ENCODE measurements around the gene GPC6.
"Not testable (repeated sequence)": the region's sequence is repeated elsewhere in the genome, so short reads cannot be mapped to it uniquely, and the experiment has no call there.

The GPC6 gene

DNA sequence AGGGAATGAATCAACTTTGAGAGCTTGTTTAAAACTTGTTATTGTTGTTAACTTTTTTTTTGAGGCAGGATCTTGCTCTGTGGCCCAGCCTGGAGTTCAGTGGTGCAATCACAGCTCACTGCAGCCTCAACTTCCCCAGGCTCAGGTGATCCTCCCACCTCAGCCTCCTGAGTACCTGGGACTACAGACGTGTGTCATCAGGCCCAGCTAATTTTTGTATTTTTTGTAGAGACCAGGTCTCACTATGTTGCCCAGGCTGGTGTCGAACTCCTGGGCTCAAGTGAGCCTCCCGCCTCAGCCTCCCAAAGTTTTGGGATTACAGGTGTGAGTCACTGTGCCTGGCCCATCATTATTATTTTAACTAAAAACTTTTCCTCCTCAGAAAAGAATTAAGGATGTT is 1117.1 kb downstream of the GPC6 start:
- not testable (repeated sequence) for DNase-seq

DNA sequence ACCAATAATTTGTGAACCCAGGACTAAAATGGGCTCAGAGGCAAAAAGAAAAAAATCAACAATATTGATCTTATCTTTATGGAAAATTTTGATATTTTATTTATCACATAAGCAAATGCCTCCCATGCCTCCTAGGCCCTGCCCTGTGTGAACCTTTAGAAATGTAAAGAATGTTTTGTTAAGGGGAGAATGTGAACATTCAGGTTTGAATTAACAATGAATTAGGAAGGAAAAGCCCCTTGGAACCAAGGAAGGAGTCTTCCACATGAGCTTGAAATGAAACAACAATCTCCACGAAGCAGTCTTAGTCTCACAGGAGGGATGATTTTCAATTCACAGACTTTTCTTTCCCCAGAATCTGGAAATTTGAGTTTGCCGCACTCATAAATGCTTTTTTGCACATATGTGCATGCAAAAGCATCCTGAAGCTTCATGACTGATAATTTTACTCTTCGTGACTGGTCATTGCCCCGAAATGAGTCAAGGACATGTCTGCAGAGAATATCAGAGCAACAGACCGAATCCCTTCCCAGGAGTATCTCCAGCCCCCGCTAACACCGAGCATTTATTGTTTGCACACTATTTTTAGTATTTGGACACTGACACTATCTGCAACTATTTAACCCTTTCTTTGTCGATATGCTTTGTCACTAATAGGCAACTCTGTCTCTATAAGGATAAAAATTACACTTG is 1117.7 kb downstream of the GPC6 start:
- no peak for DNase-seq

DNA sequence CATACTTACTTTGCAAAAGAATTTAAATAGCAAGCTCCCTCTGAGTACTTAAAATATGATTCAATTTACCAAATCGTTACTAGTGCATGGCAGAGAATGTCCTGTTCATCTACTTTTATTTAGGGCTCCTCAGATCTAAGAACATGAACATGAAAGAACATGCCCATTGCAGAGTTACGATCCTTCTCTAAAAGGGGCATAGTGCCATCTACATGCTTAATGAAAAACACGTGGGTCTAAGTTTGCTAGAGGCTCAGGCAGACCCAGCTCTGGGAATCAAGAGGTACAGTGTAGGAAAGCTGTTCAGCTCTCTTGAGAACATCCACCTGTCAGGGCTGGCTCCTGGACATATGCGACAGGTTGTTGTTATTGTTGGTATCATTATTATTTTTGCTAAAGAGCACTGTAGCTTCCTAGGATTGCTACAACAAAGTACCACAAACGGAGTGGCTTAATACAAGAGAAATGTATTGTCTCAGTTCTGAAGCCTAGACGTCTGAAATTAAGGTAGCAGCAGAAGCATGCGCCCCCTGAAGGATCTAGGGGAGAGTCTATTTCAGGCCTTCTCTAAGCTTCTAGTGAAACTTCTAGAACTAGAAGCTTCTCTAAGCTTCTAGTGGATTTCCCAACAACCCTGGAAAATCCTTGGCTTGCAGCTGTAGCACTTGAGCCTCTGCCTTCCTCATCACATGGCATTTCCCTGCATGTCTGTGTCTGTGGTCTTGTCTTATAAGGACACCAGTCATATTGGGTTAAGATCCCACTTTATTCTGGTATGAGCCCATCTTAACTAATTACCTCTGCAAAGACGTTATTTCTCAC is 1119.0 kb downstream of the GPC6 start:
- DNase-seq: no peak

DNA sequence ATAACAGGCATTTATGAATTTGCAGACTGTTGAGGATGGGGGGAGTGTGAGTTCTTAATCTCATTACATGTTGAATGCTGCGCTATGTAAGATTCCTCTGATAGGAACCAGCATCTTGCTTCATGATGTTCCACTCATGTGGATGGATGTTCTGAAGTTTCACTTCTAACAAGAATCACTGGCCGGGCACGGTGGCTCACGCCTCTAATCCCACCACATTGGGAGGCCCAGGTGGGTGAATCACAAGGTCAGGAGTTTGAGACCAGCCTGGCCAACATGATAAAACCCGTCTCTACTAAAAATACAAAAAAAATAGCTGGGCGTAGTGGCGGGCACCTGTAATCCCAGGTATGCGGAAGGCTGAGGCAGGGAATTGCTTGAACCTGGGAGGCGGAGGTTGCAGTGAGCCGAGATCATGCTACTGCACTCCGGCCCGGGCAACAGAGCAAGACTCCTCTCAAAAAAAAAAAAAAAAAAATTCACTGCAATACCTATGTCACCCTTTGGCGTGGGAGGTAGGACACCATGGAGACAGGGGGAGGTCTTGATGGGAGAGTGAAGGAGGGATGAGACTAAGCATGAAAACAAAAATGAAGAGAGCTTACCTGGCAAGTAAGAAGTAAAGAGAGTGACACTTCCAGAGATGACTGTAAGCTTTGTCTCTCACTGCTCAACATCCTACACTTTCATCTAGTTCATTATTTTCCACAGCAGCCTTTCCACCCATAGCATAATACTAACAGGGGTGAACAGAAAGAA is 1119.8 kb downstream of the GPC6 start:
- no peak for DNase-seq

DNA sequence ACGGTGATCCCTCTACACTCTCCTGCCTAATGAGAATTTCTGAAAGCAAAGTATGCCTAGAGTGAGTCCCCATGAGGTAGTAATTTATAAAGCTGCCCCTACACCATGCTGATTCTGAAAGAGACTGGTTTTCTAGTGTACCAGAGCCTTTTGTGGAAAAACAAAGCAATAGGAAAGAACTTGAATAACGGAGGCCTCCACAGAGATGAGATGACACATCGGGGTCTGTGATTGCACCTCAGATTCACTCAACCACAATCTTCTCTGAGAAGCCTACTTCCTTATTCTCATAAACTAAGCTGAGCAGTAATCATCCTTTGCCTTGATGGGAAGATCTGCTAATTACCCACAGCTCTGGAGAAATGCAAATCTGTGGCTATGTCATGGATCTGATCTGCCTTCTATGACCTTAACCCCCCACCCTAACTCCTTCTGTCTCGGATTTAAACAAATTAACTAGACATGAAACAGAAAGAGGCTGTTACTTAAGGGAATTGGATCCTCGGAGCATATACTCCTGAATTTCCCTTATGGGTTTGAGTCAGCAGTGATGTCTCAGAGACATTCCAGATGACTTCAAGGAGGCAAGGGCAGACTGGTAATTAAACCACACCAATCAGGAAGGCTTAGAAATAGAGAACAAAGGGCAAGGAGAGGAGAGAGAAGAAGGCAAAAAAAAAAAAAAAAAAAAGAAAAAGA is 1124.8 kb downstream of the GPC6 start:
- DNase-seq: no peak

DNA sequence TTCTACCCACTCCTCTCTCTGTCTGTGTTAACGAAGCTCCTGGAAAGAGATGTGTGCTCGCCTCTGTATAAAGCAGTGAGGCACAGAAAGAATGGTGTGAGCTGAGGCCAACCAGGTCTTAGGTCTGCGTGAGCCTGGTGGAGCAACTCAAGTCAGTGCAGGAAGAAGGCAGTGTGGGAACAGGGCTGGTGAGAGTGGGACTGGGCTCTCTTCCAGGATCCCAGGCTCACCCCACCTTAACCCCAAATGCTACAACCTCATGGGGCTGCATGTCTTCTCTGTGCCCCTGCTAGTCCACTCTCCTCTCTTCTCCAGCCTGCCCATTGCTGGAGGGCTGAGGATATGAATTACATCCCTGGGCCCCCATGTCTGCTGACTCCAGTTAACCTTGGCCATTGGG is 1125.5 kb downstream of the GPC6 start:
- no peak for DNase-seq

DNA sequence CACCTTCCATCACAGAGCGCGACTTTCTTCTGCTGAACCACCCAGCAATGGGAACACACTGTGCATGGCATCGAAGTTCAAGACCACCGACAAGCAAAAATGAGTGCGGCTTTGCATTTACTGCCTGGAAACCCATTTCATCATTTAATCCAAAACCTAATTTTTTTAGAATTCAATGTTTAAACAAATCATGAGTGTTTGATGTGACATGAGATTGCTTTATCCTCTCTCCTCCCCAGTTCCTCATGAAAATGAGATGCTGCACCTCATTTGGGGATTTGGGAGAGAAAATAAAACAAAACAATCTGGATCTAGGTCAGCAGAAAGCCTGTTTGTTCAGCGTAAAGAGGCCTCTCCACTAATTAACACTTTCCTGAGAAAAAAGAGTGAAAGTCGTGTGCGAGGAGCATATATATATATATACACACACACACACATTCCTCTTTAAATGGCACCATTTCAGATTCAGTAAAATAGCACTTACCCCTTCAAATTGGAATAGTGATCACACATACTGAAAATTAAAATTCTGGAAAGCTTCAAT is 1126.6 kb downstream of the GPC6 start:
- DNase-seq: no peak

DNA sequence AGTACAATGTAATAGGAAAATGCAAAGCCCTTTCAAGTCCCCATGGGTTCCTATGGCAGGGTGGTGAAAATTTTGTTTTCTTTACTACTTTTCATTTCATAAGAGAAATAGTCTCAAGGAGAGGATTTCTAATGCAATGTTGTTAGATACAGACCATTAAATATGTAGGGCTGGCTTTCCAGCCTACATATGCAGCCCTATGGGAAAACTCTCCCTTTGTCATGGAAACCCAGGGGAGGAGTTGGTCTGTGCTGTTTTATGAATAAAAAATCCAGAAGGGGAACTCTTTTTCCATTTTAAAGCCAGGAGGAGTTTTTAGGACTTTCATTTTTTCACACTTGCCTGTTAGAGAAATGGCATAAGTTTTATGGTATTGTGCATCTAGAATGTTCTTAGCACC is 1133.3 kb downstream of the GPC6 start:
- no peak for DNase-seq

DNA sequence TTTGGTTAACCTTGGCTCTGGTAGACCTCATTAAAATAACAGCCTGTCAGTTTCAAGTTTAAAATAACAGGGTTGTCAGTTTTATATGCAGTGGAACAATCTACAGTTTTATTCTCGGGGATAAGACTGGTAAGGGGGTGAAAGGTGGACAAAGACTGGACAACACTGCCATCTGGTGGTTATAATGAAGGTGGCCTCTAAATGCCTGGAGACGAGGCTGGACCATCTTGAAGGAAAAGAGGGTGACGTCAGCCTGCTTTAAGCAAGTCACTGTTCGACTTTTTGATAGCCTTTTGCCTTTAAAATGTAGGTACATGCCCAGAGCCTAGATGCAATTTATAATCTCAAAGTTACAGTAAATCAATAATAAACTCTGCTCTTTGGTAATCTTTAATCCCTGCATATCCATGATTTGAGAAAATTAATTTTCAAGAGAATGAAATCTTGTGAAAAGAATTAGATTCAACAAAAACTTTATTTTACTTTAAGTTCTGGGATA is 1135.9 kb downstream of the GPC6 start:
- peak; percentile 51 for DNase-seq

DNA sequence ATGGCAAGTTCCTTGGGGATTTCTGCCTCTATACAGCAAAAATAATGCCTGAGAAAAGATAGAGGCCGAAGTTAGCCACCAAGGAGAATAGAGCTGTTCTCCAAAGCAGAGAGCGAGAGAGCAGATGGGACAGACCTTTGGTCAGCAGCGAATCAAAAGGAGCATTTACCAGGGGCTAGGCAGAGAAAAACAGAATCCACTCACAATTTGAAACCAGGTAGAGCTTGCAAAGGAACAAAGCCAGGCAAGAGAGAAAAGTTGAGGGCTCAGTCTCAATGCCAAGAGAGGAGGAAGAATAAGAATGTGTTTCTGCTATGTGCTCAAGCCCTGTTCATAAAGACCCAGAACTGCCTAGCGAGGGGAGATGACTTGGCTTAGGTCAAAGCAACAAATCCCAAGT is 1140.1 kb downstream of the GPC6 start:
- DNase-seq: no peak

DNA sequence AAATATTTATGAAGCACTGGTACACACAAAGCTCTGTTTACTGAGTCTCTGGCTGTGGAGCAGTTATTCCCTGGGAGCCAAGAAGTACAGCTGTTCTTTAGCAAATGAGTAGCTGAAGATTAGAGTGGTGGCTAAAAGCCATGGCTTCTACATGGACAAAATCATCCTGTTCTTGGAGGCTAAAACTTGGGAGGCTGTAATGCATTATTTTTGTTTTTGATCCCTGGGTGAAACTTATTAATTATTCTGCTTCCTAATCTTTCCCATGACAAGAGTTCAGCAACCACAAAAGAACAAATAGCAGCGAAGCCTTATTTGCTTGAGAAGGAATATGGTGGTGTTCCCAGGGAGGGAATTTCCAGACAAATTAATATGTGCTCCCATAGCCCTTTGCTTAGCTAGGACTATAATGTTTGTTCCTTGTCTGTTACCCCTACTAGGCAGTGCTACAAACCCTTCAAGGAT is 1143.4 kb downstream of the GPC6 start:
- no peak for DNase-seq

DNA sequence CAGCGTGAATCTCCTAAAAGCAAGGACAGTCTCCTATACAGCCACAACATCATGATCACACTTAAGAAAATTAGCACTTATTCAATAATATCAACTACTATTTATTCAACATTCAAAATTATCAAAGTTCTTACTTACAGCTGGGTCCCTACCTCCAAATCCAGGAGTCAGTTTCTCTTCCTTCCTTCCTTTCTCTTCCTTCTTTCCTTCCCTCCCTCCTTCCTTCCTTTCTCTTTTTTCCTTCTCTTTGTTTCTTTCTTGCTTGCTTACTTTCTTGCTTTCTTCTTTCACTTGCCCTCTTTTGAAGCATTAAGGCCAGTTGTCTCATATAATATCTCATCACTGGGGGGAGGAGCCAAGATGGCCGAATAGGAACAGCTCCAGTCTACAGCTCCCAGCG is 1145.2 kb downstream of the GPC6 start:
- no peak for DNase-seq

DNA sequence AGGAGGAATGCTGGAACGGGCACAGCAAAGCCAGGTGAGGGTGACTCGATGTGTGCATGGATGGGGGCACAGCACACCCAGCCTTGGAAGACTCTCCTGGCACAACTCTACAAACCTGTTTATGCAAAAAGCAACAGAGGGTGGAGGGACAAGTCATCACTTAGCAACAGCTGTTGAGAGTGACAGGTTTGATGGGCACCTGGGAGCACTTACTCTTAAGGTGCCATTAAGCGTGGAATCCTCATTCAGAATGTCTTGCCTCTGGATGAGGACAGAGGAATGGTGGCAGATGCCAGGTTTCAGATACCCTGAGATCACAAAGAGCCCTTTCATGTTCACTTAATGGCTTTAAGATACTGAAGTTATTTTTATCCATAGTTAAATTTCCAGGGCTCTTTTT is 1155.9 kb downstream of the GPC6 start:
- no peak for DNase-seq

DNA sequence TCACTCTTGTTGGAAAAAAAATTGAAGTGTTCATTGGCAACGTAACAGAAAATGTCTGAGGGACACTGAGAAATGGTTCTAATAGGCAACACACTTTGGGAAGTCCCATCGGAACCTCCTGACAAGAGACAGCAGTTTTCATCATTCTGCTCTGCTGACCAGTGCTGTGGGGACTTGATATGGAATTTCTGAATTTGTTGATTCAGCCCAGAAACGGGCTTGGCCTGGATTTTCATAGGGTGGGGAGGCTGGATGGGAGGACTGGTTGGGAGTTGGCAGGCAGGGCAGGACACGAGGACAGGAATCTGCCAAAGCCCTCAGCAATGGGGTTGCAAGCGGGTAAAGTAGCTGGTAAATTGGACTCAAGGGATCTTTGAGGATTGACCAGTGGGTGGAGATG is 1156.4 kb downstream of the GPC6 start:
- DNase-seq: no peak

DNA sequence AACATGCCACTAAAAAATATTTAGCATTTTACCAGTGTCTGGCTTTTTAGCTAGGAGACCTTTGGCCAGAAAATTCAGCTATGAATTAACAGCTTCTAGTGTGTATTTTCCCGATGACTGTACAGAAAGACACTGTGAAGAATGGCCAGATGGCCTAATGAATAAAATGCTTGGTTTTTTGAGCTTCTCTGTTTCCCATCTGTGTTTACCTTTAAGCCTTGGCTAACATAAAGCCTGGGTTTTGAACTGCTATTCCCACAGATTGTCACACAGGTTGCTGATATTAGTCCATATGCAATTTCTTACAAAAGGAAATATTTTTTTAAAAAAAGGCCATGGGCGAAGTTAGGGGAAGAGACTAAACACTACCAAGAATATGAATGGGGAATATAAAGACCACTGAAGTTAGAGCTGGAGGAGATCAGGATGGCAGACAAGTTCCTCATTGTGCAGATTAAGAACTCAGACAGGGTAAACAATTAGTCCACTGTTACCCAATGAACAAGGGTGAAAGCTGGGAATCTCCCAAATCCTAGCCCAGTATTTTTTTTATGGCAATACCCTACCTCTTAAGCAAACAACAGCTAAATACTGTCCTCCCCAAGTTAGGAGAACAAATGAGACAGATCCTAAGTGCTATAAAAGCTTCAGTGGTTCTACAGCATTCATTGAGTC is 1157.8 kb downstream of the GPC6 start:
- DNase-seq: no peak

DNA sequence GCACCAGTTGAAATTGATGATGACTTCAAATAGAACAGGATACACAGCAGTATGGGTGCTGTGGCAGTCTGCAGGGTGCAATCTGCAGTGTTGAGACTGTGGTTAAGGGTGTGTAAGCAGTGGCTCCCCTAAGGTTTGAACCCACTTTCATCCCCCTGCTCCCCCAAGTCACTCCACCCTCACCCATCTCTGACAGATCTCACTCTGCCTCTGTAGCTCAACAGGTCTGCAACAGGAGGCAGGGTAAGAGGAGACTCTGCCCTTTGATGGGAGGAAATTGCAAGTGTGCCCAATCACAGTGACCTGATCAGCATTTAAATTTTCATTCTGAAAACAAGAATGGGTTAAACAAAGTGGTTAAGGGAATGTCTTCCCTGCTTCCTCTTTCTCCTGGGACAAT is 1160.4 kb downstream of the GPC6 start:
- no peak for DNase-seq

DNA sequence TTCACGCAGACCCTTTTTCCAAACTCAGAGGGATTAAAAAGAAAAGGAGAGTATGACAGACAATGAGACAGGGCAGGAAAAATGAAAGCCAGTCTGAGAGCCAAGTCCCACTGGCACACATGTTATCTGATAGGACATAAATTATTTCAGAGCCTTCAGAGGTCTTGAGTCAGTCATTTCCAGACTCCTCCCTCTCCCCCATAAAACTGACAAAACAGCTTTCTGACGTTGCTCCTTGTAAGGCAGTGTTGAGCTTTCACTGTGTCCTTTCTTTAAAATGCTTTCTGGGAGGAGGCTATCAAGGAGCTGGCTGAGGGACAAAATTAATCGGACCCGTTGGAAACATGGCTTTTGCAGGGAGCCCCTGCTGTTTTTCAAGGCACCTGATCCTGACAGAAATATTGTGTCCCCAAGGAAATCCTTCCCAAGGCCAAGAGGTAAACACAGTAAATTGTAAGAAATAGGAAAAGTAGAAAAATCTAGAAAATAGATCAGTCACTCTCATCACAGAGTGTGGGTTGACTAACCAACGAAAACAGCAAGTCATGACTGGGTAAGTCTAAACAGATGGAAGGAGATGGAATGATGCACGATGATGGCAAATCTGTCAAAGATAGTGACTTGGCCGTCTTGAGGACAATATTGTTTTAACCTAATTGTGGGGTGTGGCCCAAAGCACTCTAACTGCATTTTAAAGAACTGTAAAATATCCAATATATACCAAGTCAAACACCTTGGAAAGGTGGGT is 1163.2 kb downstream of the GPC6 start:
- no peak for DNase-seq

DNA sequence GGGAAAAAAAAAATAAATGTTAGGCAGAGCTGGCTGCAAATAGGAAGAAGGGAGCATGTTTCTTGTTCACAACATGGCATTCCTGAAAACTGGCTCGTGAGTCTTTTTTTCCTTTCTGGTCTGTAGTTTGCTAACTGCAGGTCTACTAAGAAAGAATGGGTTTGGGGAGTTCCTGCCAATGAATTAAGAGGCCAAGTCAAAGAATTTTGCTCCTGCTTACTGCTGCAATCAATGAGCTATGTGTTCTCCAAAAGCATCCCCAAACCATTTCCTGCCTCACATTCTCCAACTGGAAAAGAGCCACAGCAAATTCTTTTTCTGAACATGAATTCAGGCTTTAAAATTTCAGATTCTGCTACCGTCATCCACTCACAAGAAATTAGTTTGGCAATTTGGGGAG is 1164.3 kb downstream of the GPC6 start:
- DNase-seq: no peak

DNA sequence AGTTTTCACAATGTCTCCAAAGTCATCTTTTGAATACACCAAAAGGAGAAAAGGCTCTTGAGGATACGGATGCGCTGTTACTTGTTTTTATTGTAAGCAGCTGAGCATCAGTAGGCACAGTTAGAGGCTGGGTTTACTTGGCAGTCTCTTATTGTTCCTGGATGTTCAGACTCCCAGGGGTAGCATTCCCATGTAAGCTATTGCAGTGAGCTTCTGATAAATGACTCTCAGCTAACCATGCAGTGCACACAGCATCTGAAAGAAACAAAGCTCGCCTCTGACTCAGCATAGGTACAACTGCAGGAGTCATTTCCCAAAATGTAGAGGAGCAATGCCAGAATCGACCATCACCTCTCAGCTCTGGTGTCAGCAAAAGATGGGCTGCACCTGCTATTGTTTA is 1168.1 kb downstream of the GPC6 start:
- no peak for DNase-seq

DNA sequence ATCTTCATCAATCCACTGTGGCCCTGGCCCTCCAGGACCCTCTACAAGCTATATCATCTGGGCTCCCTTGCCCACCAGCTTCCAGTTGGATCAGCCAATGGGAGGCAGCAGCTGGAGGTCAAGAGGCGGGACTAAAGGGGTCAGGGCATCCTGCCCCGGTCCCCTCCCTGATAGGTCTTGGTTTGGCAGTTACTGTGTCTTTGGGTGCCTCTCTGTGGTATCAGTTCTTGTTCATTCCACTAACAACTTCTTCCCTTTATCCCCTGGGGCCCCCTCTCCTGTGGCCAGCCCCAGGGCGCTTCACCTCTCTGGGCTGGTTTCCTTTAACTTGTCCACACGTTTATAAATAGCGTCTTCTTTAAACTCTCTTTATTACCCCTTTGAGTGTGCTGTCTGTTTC is 1169.3 kb downstream of the GPC6 start:
- DNase-seq: no peak

DNA sequence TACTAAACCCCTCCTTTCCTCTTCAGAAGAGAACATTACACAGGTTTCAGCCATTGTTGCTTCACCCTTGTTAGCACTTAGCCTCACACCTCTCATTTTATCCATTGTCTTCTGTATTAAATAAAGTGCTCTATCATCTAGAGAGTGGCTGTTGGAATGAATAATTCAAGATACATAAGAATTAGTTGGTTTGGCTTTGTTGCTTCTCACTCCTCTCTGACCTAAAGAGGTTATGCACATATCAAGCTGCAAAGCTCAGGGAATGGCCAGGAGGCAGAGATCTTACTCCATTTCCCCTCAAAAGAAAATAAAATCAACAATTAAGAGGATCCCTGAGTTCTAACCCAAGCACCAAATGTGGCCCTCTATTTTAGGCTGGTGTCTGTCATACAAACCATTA is 1173.2 kb downstream of the GPC6 start:
- DNase-seq: no peak

Measured in CD4-positive, alpha-beta T cell treated with Interferon gamma for 1 hour (primary cell).